ENCODE measurements around the gene PLEKHG3. TPM values are rescaled to one million over a fixed set of nuclear protein-coding genes. Genes with fewer than 3 reads are reported as not detected.

Gene PLEKHG3
- total RNA-seq, 1 donor from 2014 or later, result 81.0 TPM

GRCh38 chr14:64682843-64683242 lies 21.4 kb upstream of the PLEKHG3 start:
- no peaks in the 10 kb centered on the region for H3K36me3 Mint-ChIP-seq (ENCODE audit: insufficient read depth)
- peaks cover 7% of the 10 kb centered on the region for H3K4me1 Mint-ChIP-seq (ENCODE audit: low read depth)
- DNase-seq (ENCODE audit: low spot score, unreplicated experiment), result no peak
- H3K4me3 Mint-ChIP-seq (ENCODE audit: low read depth), result no peak overlapping the region
- H3K27ac Mint-ChIP-seq, result no peak overlapping the region
- no peaks in the 10 kb centered on the region for H3K9me3 Mint-ChIP-seq (ENCODE audit: low read depth)
- TF ChIP-seq, protein P1, sequence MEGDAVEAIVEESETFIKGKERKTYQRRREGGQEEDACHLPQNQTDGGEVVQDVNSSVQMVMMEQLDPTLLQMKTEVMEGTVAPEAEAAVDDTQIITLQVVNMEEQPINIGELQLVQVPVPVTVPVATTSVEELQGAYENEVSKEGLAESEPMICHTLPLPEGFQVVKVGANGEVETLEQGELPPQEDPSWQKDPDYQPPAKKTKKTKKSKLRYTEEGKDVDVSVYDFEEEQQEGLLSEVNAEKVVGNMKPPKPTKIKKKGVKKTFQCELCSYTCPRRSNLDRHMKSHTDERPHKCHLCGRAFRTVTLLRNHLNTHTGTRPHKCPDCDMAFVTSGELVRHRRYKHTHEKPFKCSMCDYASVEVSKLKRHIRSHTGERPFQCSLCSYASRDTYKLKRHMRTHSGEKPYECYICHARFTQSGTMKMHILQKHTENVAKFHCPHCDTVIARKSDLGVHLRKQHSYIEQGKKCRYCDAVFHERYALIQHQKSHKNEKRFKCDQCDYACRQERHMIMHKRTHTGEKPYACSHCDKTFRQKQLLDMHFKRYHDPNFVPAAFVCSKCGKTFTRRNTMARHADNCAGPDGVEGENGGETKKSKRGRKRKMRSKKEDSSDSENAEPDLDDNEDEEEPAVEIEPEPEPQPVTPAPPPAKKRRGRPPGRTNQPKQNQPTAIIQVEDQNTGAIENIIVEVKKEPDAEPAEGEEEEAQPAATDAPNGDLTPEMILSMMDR (IDR thresholded peaks at IDR 0.05; ENCODE audit: unreplicated experiment), result no peak
- peaks cover 39% of the 10 kb centered on the region for H3K27me3 Mint-ChIP-seq

DNA sequence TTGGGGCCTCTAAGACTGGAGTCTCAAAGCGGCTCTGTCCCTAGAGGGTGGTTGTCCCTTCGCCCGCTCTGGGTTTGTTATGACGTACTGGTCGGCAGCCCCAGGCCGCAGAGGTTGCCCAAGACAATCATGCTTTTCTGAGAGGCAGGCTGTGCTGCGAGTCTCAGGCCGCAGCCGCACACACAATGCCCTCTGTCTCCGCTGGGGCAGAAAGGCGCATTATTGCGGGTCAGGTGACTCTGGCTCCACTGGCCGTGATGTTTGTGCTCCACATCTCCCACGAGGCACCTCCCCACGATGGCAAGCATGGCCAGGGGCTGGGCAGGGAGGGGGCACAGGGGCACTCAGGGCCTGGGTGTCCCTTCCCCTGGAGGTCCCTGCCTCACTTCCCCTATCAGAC lies 21.0 kb upstream of the PLEKHG3 start:
- peaks cover 42% of the 10 kb centered on the region for H3K27me3 Mint-ChIP-seq
- no peak overlapping the region for H3K27ac Mint-ChIP-seq

GRCh38 chr14:64684091-64684490 lies 20.1 kb upstream of the PLEKHG3 start:
- DNase-seq (ENCODE audit: low spot score, unreplicated experiment), result no peak
- Mint-ChIP-seq H3K4me3 (ENCODE audit: low read depth) (no peak overlapping the region), H3K27ac (no peak overlapping the region), H3K27me3 (peaks cover 48% of the 10 kb centered on the region), H3K4me1 (ENCODE audit: low read depth) (peaks cover 16% of the 10 kb centered on the region), H3K9me3 (ENCODE audit: low read depth) (no peaks in the 10 kb centered on the region), H3K36me3 (ENCODE audit: insufficient read depth) (no peaks in the 10 kb centered on the region)
- TF ChIP-seq, protein P1 (IDR thresholded peaks at IDR 0.05; ENCODE audit: unreplicated experiment), result no peak

More for the DNA sequence above, 21.0 kb upstream of the PLEKHG3 start:
- Mint-ChIP-seq H3K9me3 (ENCODE audit: low read depth) (no peaks in the 10 kb centered on the region), H3K4me3 (ENCODE audit: low read depth) (no peak overlapping the region), H3K36me3 (ENCODE audit: insufficient read depth) (no peaks in the 10 kb centered on the region), H3K4me1 (ENCODE audit: low read depth) (peaks cover 9% of the 10 kb centered on the region)
- no peak for DNase-seq (ENCODE audit: low spot score, unreplicated experiment)
- TF ChIP-seq, protein P1 (IDR thresholded peaks at IDR 0.05; ENCODE audit: unreplicated experiment), result no peak

GRCh38 chr14:64685371-64686281 lies 18.6 kb upstream of the PLEKHG3 start:
- DNase-seq (ENCODE audit: low spot score, unreplicated experiment), result no peak
- Mint-ChIP-seq H3K27me3 (peaks cover 49% of the 10 kb centered on the region), H3K9me3 (ENCODE audit: low read depth) (no peaks in the 10 kb centered on the region), H3K4me3 (ENCODE audit: low read depth) (no peak overlapping the region), H3K27ac (peak overlapping the region; percentile 10), H3K36me3 (ENCODE audit: insufficient read depth) (no peaks in the 10 kb centered on the region), H3K4me1 (ENCODE audit: low read depth) (peaks cover 17% of the 10 kb centered on the region)
- TF ChIP-seq, protein P1 (IDR thresholded peaks at IDR 0.05; ENCODE audit: unreplicated experiment), result no peak

DNA sequence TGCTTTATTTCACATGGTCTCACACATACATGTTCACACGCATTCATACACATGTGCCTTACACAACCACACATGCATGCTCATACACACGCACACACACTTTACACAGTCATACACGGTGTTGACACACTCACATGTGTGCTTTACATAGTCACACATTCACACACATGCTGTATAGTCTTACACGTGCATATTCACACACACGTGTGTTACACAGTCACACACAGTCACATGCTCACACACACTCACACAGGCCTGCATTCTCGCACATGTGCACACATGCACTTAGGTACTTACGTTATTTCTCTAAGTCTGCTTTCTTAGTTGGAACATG lies 18.0 kb upstream of the PLEKHG3 start:
- no peaks in the 10 kb centered on the region for H3K9me3 Mint-ChIP-seq (ENCODE audit: low read depth)
- H3K27me3 Mint-ChIP-seq, result peaks cover 49% of the 10 kb centered on the region
- H3K36me3 Mint-ChIP-seq (ENCODE audit: insufficient read depth), result no peaks in the 10 kb centered on the region
- no peak overlapping the region for H3K4me3 Mint-ChIP-seq (ENCODE audit: low read depth)
- TF ChIP-seq, protein P1 (IDR thresholded peaks at IDR 0.05; ENCODE audit: unreplicated experiment), result no peak
- no peak for DNase-seq (ENCODE audit: low spot score, unreplicated experiment)
- H3K4me1 Mint-ChIP-seq (ENCODE audit: low read depth), result peaks cover 17% of the 10 kb centered on the region
- H3K27ac Mint-ChIP-seq, result peak overlapping the region; percentile 10
